RPMI7951 (cell line): Measurements from ENCODE around the gene CTCFL. TPM values are rescaled to one million over a fixed set of nuclear protein-coding genes. Genes with fewer than 3 reads are reported as not detected.
"Not testable (repeated sequence)": the region's sequence is repeated elsewhere in the genome, so short reads cannot be mapped to it uniquely, and the experiment has no call there.

ENCODE experiments used
- DNase-seq: peaks from one replicate; pipeline ENCODE4 v3.0.0-alpha.2; 2012; ENCODE audit warnings: low read depth
- total RNA-seq: library from RNA; depleted of rRNA; stranded (reverse); fragments of >200 nt; shearing (Covaris generic); gene quantifications from 2 replicates; pipeline ENCODE4 v1.2.3, GENCODE V29; 2014

Gene CTCFL
- total RNA-seq, 1 experiment from 2014 or later, result not detected

DNA sequence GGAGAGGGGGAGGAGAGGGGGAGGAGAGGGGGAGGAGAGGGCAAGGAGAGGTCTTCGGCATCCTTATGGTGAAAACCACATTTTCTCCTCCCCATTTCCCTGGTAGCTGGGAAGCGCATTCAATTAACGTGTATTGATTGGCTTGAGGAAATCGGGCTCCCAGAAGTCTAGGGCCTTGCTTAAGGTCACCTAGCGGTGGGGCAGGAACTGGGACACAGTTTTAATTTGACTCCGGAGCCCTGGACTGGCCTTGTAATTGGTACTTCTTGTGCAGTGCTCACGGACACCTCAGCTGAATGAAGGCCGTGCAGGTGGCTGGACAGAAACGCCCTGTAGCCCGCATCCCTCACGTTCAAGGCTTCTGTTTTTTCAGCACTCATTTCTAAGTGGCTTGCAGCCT, 42.8 kb downstream of the CTCFL start:
- DNase-seq, result no peak

DNA sequence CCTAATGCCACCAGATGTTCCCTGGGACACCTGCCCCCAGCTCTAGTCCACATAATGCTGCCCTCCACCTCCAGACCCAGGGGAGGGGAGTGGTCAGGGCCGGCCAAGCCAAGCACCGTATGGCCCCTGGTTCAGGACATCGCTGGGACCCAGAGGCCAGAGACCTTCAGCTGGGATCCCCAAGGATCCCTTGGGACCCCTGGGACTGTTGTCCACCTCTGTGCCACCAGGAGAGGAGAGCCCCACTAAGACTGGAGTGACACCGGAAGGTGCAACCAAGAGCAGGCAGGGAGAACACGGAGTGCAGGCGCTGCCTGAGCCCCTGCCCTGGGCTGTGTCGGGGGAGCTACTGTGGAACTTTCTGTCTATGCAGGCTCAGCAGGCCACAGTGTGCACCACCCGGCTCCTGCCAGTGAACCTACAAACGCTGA, 43.6 kb downstream of the CTCFL start:
- no peak for DNase-seq

- DNase-seq, result no peak
These were observed 44.3 kb downstream of the CTCFL start for GRCh38 chr20:57480444-57481160.

DNA sequence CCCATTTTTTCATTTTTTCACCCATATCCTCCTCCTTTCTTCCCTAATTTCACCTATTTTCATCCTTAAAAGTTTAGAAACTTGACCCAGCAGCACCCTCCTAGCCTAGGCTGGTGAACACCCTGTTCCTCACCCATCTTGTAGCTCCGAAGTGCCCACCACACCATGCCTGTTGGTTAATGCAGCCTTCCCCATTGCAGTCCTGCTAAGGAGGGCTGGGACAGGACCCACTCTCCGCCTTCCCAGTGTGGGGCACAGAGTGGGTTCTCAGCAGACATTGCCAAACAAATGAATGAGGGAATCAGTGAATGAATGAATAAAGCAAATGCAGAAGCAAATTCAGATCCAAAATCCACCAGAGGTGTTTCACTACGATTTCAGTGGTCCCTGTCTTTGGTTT, 45.7 kb downstream of the CTCFL start:
- DNase-seq, result no peak

- no peak for DNase-seq
These were observed 46.8 kb downstream of the CTCFL start for GRCh38 chr20:57478176-57478575.

GRCh38 chr20:57476641-57477461, 48.1 kb downstream of the CTCFL start:
- DNase-seq, result no peak

GRCh38 chr20:57476084-57476526, 48.8 kb downstream of the CTCFL start:
- no peak for DNase-seq

GRCh38 chr20:57475388-57476083, 49.4 kb downstream of the CTCFL start:
- DNase-seq, result no peak

- DNase-seq, result no peak
These were observed 50.1 kb downstream of the CTCFL start for GRCh38 chr20:57474816-57475215.

DNA sequence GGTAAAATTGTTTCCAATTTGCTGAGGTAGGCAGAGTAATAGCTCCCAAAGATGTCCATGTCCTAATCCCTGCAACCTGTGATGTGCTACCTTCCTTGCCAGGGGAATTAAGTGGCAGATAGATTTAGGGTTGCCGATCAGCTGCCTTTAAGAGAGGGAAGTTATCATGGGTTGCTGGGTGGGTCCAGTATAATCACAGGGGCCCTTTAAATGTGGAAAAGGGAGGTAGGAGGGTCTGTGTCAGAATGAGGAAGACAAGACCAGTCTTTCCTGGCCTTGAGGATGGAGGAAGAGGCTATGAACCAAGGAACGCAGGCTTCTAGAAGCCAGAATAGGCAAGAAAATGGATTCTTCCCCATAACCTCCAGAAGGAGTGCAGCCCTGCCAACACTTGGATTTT, 50.7 kb downstream of the CTCFL start:
- DNase-seq, result no peak

DNA sequence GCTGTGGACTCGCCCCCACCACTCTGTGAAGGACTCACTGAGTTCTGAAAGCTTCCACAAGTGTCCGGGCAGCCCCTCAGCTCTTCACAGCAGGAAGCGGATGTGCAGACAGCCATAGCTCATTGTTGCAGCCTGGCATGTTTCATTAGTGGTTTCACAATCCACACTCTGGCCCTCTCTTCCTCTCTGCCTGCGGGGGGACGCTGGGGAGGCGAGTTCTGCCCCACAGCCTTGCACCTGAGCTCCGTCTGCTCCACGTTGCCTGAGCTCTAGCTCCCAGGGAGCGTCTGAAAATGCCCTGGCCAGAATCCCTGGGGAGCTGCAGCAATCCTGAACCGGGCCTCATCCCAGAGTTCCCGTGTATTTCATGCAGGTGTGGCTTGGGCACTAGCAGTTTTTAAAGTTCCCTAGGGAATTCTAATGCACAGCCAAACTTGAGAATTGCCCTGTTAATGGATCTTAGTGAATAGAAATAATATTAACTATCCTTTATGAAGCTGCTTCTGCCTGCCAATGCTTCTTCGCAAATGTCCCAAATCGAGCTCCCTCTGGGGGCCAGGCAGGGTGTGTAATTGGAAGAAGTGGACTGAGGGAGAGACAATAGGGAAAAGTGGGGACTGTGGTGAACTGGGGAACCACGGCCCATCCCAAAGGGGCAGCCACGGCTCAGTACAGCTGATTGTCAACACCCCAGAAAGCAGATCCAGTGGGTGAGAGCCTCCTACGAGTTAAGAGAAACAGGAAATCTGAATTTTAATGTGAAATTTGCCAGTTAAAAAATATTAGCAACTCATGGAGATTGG, 51.5 kb downstream of the CTCFL start:
- peak; percentile 34 for DNase-seq

- DNase-seq, result not testable (repeated sequence)
These were observed 52.5 kb downstream of the CTCFL start for GRCh38 chr20:57472474-57472873.

DNA sequence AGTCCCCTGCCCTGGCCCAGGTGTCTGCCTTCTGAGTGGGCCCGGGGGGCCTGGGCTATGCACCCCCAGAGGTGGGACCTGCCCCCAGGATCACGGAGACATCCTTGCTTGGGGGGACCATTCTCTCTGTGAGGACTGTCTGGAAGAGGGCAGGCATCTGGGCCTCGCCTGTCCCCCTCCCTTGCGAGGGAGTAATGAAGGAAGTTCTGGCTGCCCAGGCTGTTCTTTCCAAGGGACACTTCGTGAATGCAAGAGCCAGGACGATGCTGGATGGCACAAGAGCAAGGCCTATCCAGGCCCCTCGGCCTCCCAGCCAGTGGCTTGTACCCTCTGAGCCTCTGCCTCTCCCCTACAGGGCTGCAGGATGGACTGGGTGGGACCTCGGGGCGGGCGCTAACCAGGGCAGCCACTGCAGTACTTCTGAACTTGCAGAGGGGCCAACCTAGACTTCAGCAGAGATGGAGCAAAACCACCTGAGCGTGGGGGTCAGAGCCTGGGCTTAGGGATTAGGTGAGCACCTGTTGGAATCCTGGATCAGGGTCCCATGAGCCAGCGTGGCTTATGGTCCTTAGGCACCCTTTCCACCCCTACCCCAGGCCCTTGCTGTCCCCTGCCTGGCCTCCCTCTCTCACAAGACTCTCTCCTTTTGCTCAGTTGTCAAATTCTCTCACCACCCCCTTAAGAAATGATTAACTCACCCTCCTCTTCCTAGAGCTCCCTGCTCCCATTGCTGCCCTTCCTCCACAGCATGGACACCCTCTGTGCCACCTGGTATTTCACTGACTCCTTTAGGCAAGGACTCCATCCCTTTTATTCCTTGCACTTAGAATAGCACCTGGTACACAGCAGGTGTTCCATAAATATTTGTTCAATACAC, 53.2 kb downstream of the CTCFL start:
- DNase-seq, result no peak

DNA sequence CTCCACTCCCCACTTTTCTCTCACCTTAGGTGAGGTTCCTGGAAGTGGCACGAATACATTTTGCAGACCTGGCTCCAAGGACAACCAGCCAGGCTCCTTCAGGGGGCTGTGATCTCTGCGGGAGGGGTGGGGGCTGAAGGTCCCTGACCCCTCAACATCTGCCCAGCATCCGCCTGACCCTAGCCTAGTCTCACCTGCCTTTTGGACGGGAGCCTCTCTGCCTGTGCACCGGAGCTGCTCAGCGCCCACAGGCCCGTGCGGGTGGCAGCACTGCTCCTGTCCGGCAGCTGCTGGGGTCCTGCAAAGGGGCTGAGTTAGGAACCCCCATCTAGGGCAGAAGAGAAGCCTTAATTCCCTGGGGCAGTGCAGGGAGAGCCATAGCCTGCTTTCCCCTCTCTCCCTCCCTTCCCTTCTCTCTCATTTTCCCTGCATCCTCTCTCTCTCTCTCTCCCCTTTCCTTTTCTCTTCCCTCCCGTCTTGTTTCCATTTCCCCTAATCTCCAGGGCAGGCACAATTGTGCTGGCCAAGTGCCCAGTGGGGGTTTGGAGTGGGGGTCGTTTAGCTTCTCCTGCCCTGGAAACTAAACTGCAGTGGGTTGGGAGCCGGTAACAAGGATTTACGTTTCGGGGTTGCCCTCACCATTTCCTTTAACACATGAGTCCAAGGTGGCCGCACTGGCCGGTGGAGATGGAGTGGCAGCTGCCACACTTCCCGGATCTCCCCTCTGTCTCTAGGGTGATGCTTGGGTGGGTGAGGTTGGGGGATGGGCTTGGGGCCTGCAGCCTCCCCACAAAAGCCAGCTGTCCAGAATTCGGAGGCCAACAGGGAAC, 54.1 kb downstream of the CTCFL start:
- DNase-seq, result no peak

DNA sequence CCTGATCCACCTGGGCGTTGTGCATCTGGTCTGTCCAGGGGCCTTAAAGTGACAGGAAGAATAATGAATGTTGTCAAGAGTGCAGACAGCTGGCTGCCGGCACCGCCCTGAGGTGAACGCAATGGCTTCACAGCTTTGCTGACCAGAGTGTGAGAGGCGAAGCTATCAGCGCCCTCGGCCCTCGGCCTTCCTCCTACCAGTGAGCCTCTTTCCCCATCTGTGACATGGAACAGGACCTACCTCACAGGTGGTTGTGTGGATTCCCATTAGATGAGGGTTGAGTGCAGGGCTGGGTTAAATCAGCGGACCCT, 54.8 kb downstream of the CTCFL start:
- DNase-seq, result no peak

- no peak for DNase-seq
These were observed 55.3 kb downstream of the CTCFL start for GRCh38 chr20:57469418-57470211.

GRCh38 chr20:57468523-57469417, 56.2 kb downstream of the CTCFL start:
- DNase-seq, result no peak

GRCh38 chr20:57467742-57468141, 57.2 kb downstream of the CTCFL start:
- DNase-seq, result no peak
